ENCODE results near the gene PDK2.

PDK2 gene

GRCh38 chr17:50094753-50095619 lies at the start of gene PDK2:
TSS of gene PDK2 (plus strand) at chr17:50095351. CDS start at chr17:50095436, 85 bp downstream.
- no peak for FAIRE-seq
- TF ChIP-seq CTCF (IDR thresholded peaks at IDR 0.05; ENCODE audit: insufficient read depth, missing control alignments), result no peak

GRCh38 chr17:50046179-50046578 lies 49.0 kb upstream of the PDK2 start:
- TF ChIP-seq CTCF (IDR thresholded peaks at IDR 0.05; ENCODE audit: insufficient read depth, missing control alignments), result no peak
- FAIRE-seq (no peak), DNase-seq (ENCODE audit: insufficient read length, low spot score) (no peak)

More at GRCh38 chr17:50094753-50095619, at the start of gene PDK2:
- DNase-seq (ENCODE audit: insufficient read length, low spot score), result peak; percentile 79

GRCh38 chr17:50046667-50047066 lies 48.5 kb upstream of the PDK2 start:
- FAIRE-seq (no peak), DNase-seq (ENCODE audit: insufficient read length, low spot score) (peak; percentile 5)
- no peak for TF ChIP-seq CTCF (IDR thresholded peaks at IDR 0.05; ENCODE audit: insufficient read depth, missing control alignments)

GRCh38 chr17:50047083-50047482 lies 48.1 kb upstream of the PDK2 start:
- TF ChIP-seq CTCF (IDR thresholded peaks at IDR 0.05; ENCODE audit: insufficient read depth, missing control alignments), result no peak
- DNase-seq (ENCODE audit: insufficient read length, low spot score) (no peak), FAIRE-seq (no peak)

GRCh38 chr17:50047488-50048126 lies 47.5 kb upstream of the PDK2 start:
- peak; percentile 11 for DNase-seq (ENCODE audit: insufficient read length, low spot score)
- FAIRE-seq, result no peak
- TF ChIP-seq CTCF (IDR thresholded peaks at IDR 0.05; ENCODE audit: insufficient read depth, missing control alignments), result no peak

GRCh38 chr17:50048146-50048720 lies 46.9 kb upstream of the PDK2 start:
- TF ChIP-seq CTCF (IDR thresholded peaks at IDR 0.05; ENCODE audit: insufficient read depth, missing control alignments), result no peak
- no peak for FAIRE-seq
- no peak for DNase-seq (ENCODE audit: insufficient read length, low spot score)

Data from D721Med (cell line).